ENCODE measurements around the gene GRIP1. TPM values are rescaled to one million over a fixed set of nuclear protein-coding genes. Genes with fewer than 3 reads are reported as not detected.

The GRIP1 gene
- total and polyA plus RNA-seq, 2 donors (not counting 3 experiments of a cell fraction or from before 2014, with no cell fraction given): 0.04 to 0.69 TPM

DNA sequence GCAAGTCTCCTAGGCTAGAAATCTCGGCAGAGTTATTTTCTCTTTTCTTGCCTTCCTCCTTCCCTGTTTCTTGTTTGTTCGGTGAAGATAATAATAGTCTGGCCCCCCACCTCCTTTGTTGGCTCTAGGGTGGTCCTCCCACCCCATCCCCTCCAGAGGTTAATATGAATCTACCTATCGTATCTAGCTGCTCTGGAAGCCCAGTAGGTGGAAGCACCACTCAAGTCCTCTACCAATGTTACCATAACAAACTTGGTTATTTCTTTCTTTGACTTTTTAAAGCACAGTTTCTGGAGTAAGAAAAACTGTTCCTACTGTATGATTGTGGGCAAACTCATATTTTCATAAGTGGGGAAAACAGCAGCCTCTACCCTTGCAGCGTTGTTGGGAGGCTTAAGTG, 19.7 kb upstream of the GRIP1 start:
- Histone ChIP-seq H3K4me1 (ENCODE audit: control insufficient read depth, extremely low read depth, insufficient read depth, low read length) (no peaks in the 10 kb centered on the region), H3K27me3 (ENCODE audit: control insufficient read depth in 2 of 2, insufficient read depth in 2 of 2, low read length in 2 of 2) (peaks cover 4 to 30% of the 10 kb centered on the region in 2 experiments), H3K4me3 (replicated peaks in 1 of 3; ENCODE audit: insufficient read depth in 1 of 3, low read depth in 1 of 3, low read length in 3 of 3) (no peak overlapping the region), H3K9me3 (replicated peaks; ENCODE audit: control insufficient read depth, insufficient read depth, low read length) (no peaks in the 10 kb centered on the region), H3K27ac (ENCODE audit: insufficient read depth, low read depth, low read length) (no peak overlapping the region), H3K9ac (replicated peaks; ENCODE audit: extremely low read depth, insufficient read depth, low read length) (no peak overlapping the region), H2AFZ (ENCODE audit: low read depth, low read length) (no peak overlapping the region), H3K4me2 (ENCODE audit: insufficient read depth, low read length) (no peak overlapping the region), H3K9me1 (replicated peaks; ENCODE audit: control insufficient read depth, extremely low read depth, insufficient read depth, low read length) (no peaks in the 10 kb centered on the region), H3K79me2 (ENCODE audit: control insufficient read depth, insufficient read depth, low read length) (no peaks in the 10 kb centered on the region), H3K36me3 (ENCODE audit: control insufficient read depth in 2 of 2, extremely low read depth in 1 of 2, insufficient read depth in 2 of 2, low read length in 2 of 2) (no peaks in the 10 kb centered on the region), H4K20me1 (replicated peaks; ENCODE audit: control insufficient read depth, extremely low read depth, insufficient read depth, low read length) (no peaks in the 10 kb centered on the region)
- no TSS peak for BruUV-seq (replicated peaks)
- FAIRE-seq (no peak), DNase-seq (ENCODE audit: low read depth, low spot score) (no peak)
- TF ChIP-seq GATA2 (IDR thresholded peaks at IDR 0.05; ENCODE audit: insufficient read depth, insufficient read length, low read depth, low read length) (no peak), JUN (IDR thresholded peaks at IDR 0.05; ENCODE audit: borderline replicate concordance, insufficient read depth, insufficient read length, low read depth) (no peak), POLR2AphosphoS5 (IDR thresholded peaks at IDR 0.05; ENCODE audit: insufficient read depth, low read depth, low read length) (no peak), POLR2A (IDR thresholded peaks at IDR 0.05; ENCODE audit: low read depth, low read length) (no peak), MYC (IDR thresholded peaks at IDR 0.05; ENCODE audit: low read depth, low read length) (no peak), FOS (IDR thresholded peaks at IDR 0.05; ENCODE audit: borderline replicate concordance, insufficient read depth, low read length) (no peak), EZH2 (IDR thresholded peaks at IDR 0.05; ENCODE audit: borderline replicate concordance, low read depth, low read length, severe bottlenecking) (no peak)
- TF ChIP-seq, protein P1, sequence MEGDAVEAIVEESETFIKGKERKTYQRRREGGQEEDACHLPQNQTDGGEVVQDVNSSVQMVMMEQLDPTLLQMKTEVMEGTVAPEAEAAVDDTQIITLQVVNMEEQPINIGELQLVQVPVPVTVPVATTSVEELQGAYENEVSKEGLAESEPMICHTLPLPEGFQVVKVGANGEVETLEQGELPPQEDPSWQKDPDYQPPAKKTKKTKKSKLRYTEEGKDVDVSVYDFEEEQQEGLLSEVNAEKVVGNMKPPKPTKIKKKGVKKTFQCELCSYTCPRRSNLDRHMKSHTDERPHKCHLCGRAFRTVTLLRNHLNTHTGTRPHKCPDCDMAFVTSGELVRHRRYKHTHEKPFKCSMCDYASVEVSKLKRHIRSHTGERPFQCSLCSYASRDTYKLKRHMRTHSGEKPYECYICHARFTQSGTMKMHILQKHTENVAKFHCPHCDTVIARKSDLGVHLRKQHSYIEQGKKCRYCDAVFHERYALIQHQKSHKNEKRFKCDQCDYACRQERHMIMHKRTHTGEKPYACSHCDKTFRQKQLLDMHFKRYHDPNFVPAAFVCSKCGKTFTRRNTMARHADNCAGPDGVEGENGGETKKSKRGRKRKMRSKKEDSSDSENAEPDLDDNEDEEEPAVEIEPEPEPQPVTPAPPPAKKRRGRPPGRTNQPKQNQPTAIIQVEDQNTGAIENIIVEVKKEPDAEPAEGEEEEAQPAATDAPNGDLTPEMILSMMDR (IDR thresholded peaks at IDR 0.05; ENCODE audit: extremely low read depth in 1 of 2, insufficient read depth in 1 of 2, low read depth in 1 of 2, low read length in 2 of 2): no peak
- TF ChIP-seq, protein P2, sequence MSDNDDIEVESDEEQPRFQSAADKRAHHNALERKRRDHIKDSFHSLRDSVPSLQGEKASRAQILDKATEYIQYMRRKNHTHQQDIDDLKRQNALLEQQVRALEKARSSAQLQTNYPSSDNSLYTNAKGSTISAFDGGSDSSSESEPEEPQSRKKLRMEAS (IDR thresholded peaks at IDR 0.05; ENCODE audit: insufficient read depth, insufficient read length): no peak
- ChIA-PET CTCF (interaction anchor here (1.0 to 7.2 kb wide), 2 partner anchors 11 to 12 kb away, joined by 4 to 57 read pairs; no protein-coding TSS in a partner anchor), POLR2A (no interaction called here)
- intact Hi-C loops (cut with micrococcal nuclease): no loop called here
- dilution Hi-C loops (cut with MboI; ENCODE audit: extremely low pct_ligation_motif_present, low sequenced_read_pairs): no loop called here

Data from endothelial cell of umbilical vein (primary cell).